ENCODE results near the gene TTC21A. TPM values are rescaled to one million over a fixed set of nuclear protein-coding genes. Genes with fewer than 3 reads are reported as not detected.

TTC21A gene
- total RNA-seq, 1 experiment from 2014 or later: 1.7 TPM

GRCh38 chr3:39090922-39091321 lies 16.6 kb upstream of the TTC21A start:
- Histone ChIP-seq H3K9me3 (ENCODE audit: control insufficient read depth, low read depth, low read length) (no peaks in the 10 kb centered on the region), H2BK15ac (ENCODE audit: low read depth, low read length) (no peak overlapping the region), H3K27me3 (ENCODE audit: insufficient read depth, low read length) (no peaks in the 10 kb centered on the region), H3T11ph (ENCODE audit: low read length) (no peak overlapping the region), H3K4me1 (ENCODE audit: insufficient read depth, low read length) (no peaks in the 10 kb centered on the region), H2BK12ac (ENCODE audit: insufficient read length, low read depth, low read length) (no peak overlapping the region), H3K23ac (ENCODE audit: insufficient read length, low read depth, low read length) (no peak overlapping the region), H4K91ac (ENCODE audit: insufficient read length, low read depth, low read length) (no peak overlapping the region), H2BK5ac (ENCODE audit: insufficient read length, low read length) (no peak overlapping the region), H2BK120ac (ENCODE audit: low read depth, low read length, poor library complexity, severe bottlenecking) (no peak overlapping the region), H3K4me2 (ENCODE audit: insufficient read depth, insufficient read length, low read length) (no peak overlapping the region), H4K8ac (replicated peaks; ENCODE audit: insufficient read length, low read depth, low read length) (no peak overlapping the region), H3K4ac (ENCODE audit: low read depth, low read length) (no peak overlapping the region), H3K9ac (ENCODE audit: extremely low read depth, insufficient read length, low read length) (no peak overlapping the region), H3K23me2 (ENCODE audit: insufficient read length, low read depth, low read length, poor library complexity, severe bottlenecking) (no peaks in the 10 kb centered on the region), H3K79me1 (ENCODE audit: insufficient read depth, low read depth, low read length, poor library complexity, severe bottlenecking) (no peaks in the 10 kb centered on the region), H2AFZ (ENCODE audit: low read length) (no peak overlapping the region), H2AK5ac (ENCODE audit: insufficient read length, low read length) (no peak overlapping the region), H3K18ac (ENCODE audit: insufficient read length, low read depth, low read length) (no peak overlapping the region), H2BK20ac (ENCODE audit: low read depth, low read length, poor library complexity, severe bottlenecking) (no peak overlapping the region), H3K79me2 (ENCODE audit: insufficient read depth, low read length) (no peaks in the 10 kb centered on the region), H4K5ac (ENCODE audit: insufficient read length, low read depth, low read length) (no peak overlapping the region), H3K27ac (ENCODE audit: insufficient read length, low read depth, low read length) (no peak overlapping the region), H3K14ac (ENCODE audit: insufficient read depth, low read length) (no peak overlapping the region), H3K56ac (ENCODE audit: insufficient read length, low read depth, low read length) (no peak overlapping the region), H4K20me1 (ENCODE audit: control insufficient read depth, insufficient read depth, insufficient read length) (no peaks in the 10 kb centered on the region)
- Mint-ChIP-seq H3K27me3 (ENCODE audit: low read depth) (no peaks in the 10 kb centered on the region), H3K27ac (no peak overlapping the region), H3K4me1 (no peaks in the 10 kb centered on the region), H3K36me3 (ENCODE audit: insufficient read depth in 1 of 3, low read depth in 3 of 3) (peaks cover 19 to 80% (median 72%) of the 10 kb centered on the region in 3 experiments; a peak in 6 of 7 replicates), H3K9me3 (no peaks in the 10 kb centered on the region), H3K4me3 (no peak overlapping the region)
- no CpG with 5 or more reads among the region's 2 CpGs for WGBS (ENCODE audit: extremely low coverage, insufficient read length, low lambda C conversion rate)
- no peak for TF ChIP-seq CTCF (conservative IDR thresholded peaks at IDR 0.05)
- no peak for DNase-seq
